Tibial artery (tissue), 4 donors: ENCODE data around the gene RPL29.

Experiments
- DNase-seq, 2 donors: peaks; one replicate each; pipeline ENCODE4 v3.0.0-alpha.2; 2019
- H3K27ac ChIP-seq, 2 donors: fragments of 200-600 bp; sonication (generic) in 1 of 2; 1 replicate in 1 of 2; 2 replicates in 1 of 2; pipeline ENCODE4 v1.5.1; 2018 to 2019; ENCODE audit warnings: mild to moderate bottlenecking in 1 of 2
- H3K27me3 ChIP-seq, 2 donors: fragments of 200-600 bp; sonication (generic) in 1 of 2; one replicate each; pipeline versions ENCODE4 v1.5.1 to v1.6.0; 2016 to 2019
- H3K36me3 ChIP-seq, 3 donors: fragments of 200-600 bp; sonication (generic) in 2 of 3; one replicate each; pipeline ENCODE4 v1.5.1; 2016 to 2019; ENCODE audit warnings: mild to moderate bottlenecking in 2 of 3
- H3K4me1 ChIP-seq, 4 donors: fragments of 200-600 bp; sonication (generic) in 2 of 4; 1 replicate in 3 of 4; 2 replicates in 1 of 4; pipeline ENCODE4 v1.5.1; 2016 to 2019
- H3K4me3 ChIP-seq, 2 donors: fragments of 200-600 bp; sonication (generic) in 1 of 2; 1 replicate in 1 of 2; 2 replicates in 1 of 2; pipeline ENCODE4 v1.5.1; 2018 to 2019; ENCODE audit warnings: mild to moderate bottlenecking in 2 of 2
- H3K9me3 ChIP-seq, 3 donors: fragments of 200-600 bp; sonication (generic) in 1 of 3; one replicate each; pipeline ENCODE4 v1.5.1; 2016 to 2019
- CTCF ChIP-seq, 2 experiments: fragments of 200-600 bp in 1 of 2; fragments of 450-650 bp in 1 of 2; IDR thresholded peaks; one replicate each; pipeline ENCODE4 v1.5.1; 2017 to 2019; ENCODE audit warnings: antibody characterized with exemption in 2 of 2, mild to moderate bottlenecking in 1 of 2, moderate library complexity in 1 of 2
- intact Hi-C: fragments of 100-400 bp; cut with DNase I; formaldehyde crosslinking; loops from one replicate; pipeline ENCODE4 v1.15.0; 2023; ENCODE audit warnings: low total_unique reads

The RPL29 gene

GRCh38 chr3:52004163-52004787 lies 8.6 kb upstream of the RPL29 start:
- Histone ChIP-seq H3K4me3 (no peak overlapping the region), H3K27ac (peak overlapping the region in 1 of 2 donors; percentile 11), H3K36me3 (no peaks in the 10 kb centered on the region), H3K27me3 (peaks cover 0 to 14% of the 10 kb centered on the region in 2 donors), H3K4me1 (peaks cover 0 to 27% (median 21%) of the 10 kb centered on the region in 4 donors), H3K9me3 (no peaks in the 10 kb centered on the region)
- peak; percentile 58 to 71 for TF ChIP-seq CTCF (IDR thresholded peaks at IDR 0.05)
- intact Hi-C loops, result loop anchor here (2.0 to 5.0 kb wide), 2 partner anchors 48 to 117 kb away; no protein-coding TSS in a partner anchor
- no peak for DNase-seq

GRCh38 chr3:52002748-52003147 lies 7.1 kb upstream of the RPL29 start:
- H3K27me3 ChIP-seq, result peaks cover 0 to 29% of the 10 kb centered on the region in 2 donors
- no peaks in the 10 kb centered on the region for H3K9me3 ChIP-seq
- peaks cover 0 to 27% (median 21%) of the 10 kb centered on the region in 4 donors for H3K4me1 ChIP-seq
- intact Hi-C loops, result loop anchor here (5.0 kb wide), 1 partner anchor 50 kb away; no protein-coding TSS in a partner anchor
- H3K27ac ChIP-seq, result no peak overlapping the region
- no peaks in the 10 kb centered on the region for H3K36me3 ChIP-seq
- no peak for DNase-seq
- TF ChIP-seq CTCF (IDR thresholded peaks at IDR 0.05), result no peak
- H3K4me3 ChIP-seq, result no peak overlapping the region

GRCh38 chr3:52001443-52001974 lies 5.8 kb upstream of the RPL29 start:
- H3K4me3 ChIP-seq, result no peak overlapping the region
- H3K27me3 ChIP-seq, result peaks cover 0 to 29% of the 10 kb centered on the region in 2 donors
- H3K9me3 ChIP-seq, result no peaks in the 10 kb centered on the region
- TF ChIP-seq CTCF (IDR thresholded peaks at IDR 0.05), result peak; percentile 84 to 98
- no peaks in the 10 kb centered on the region for H3K36me3 ChIP-seq
- H3K27ac ChIP-seq, result no peak overlapping the region
- peaks cover 0 to 27% (median 21%) of the 10 kb centered on the region in 4 donors for H3K4me1 ChIP-seq
- intact Hi-C loops, result loop anchor here (1.0 to 5.0 kb wide), 2 partner anchors 51 to 143 kb away; no protein-coding TSS in a partner anchor
- DNase-seq, result peak; percentile 60 to 81

- DNase-seq, result no peak
- Histone ChIP-seq H3K36me3 (peaks cover 0 to 1% (median under 1%) of the 10 kb centered on the region in 3 donors), H3K4me1 (peaks cover 0 to 17% (median 10%) of the 10 kb centered on the region in 4 donors), H3K9me3 (no peaks in the 10 kb centered on the region), H3K27ac (no peak overlapping the region), H3K27me3 (peaks cover 0 to 29% of the 10 kb centered on the region in 2 donors), H3K4me3 (no peak overlapping the region)
- intact Hi-C loops, result loop anchor here (5.0 kb wide), 1 partner anchor 52 kb away; no protein-coding TSS in a partner anchor
- TF ChIP-seq CTCF (IDR thresholded peaks at IDR 0.05), result no peak
Observed at GRCh38 chr3:51999846-52000245, 4.2 kb upstream of the RPL29 start.

- no peak for DNase-seq
- no peak for TF ChIP-seq CTCF (IDR thresholded peaks at IDR 0.05)
- Histone ChIP-seq H3K9me3 (no peaks in the 10 kb centered on the region), H3K36me3 (peaks cover 10 to 12% (median 10%) of the 10 kb centered on the region in 3 donors), H3K27me3 (peaks cover 0 to 29% of the 10 kb centered on the region in 2 donors), H3K4me3 (no peak overlapping the region), H3K4me1 (peaks cover 0 to 22% (median 15%) of the 10 kb centered on the region in 4 donors), H3K27ac (no peak overlapping the region)
- intact Hi-C loops, result no loop called here
Observed at GRCh38 chr3:51998774-51999173, 3.1 kb upstream of the RPL29 start.
